HuH-7 (cell line): Measurements from ENCODE around the gene TMEM89.

Experiments
- DNase-seq: peaks from one replicate; pipeline ENCODE4 v3.0.0; 2011; ENCODE audit warnings: low spot score

TMEM89 gene

GRCh38 chr3:48591436-48591835, 30.1 kb downstream of the TMEM89 start:
- DNase-seq, result no peak

GRCh38 chr3:48588230-48588629, 33.3 kb downstream of the TMEM89 start:
- no peak for DNase-seq

GRCh38 chr3:48587686-48588085, 33.9 kb downstream of the TMEM89 start:
- no peak for DNase-seq

GRCh38 chr3:48585411-48585810, 36.2 kb downstream of the TMEM89 start:
- DNase-seq, result no peak

GRCh38 chr3:48584836-48585235, 36.7 kb downstream of the TMEM89 start:
- no peak for DNase-seq

GRCh38 chr3:48581621-48582481, 39.7 kb downstream of the TMEM89 start:
- no peak for DNase-seq

GRCh38 chr3:48576647-48577046, 44.9 kb downstream of the TMEM89 start:
- DNase-seq, result no peak

GRCh38 chr3:48575366-48575765, 46.2 kb downstream of the TMEM89 start:
- no peak for DNase-seq

GRCh38 chr3:48573973-48574585, 47.5 kb downstream of the TMEM89 start:
- no peak for DNase-seq

GRCh38 chr3:48572517-48572916, 49.1 kb downstream of the TMEM89 start:
- DNase-seq, result no peak

GRCh38 chr3:48571938-48572337, 49.6 kb downstream of the TMEM89 start:
- no peak for DNase-seq
